Osteocyte (in vitro differentiated cells): ENCODE data around the gene CCNC. TPM values are rescaled to one million over a fixed set of nuclear protein-coding genes. Genes with fewer than 3 reads are reported as not detected.

Experiments
- DNase-seq: peaks from one replicate; pipeline ENCODE4 v3.0.0; 2021; ENCODE audit warnings: mixed read lengths; ENCODE audit not compliant: unreplicated experiment; ENCODE audit errors: extremely low spot score
- H3K27ac Mint-ChIP-seq: one replicate; pipeline ENCODE4 v1.8.0; 2021; ENCODE audit warnings: mild to moderate bottlenecking, mixed read lengths; ENCODE audit not compliant: unreplicated experiment
- H3K27me3 Mint-ChIP-seq: one replicate; pipeline ENCODE4 v1.8.0; 2021; ENCODE audit warnings: mixed read lengths; ENCODE audit not compliant: unreplicated experiment
- H3K36me3 Mint-ChIP-seq: one replicate; pipeline ENCODE4 v1.8.0; 2021; ENCODE audit warnings: mixed read lengths; ENCODE audit not compliant: unreplicated experiment
- H3K4me1 Mint-ChIP-seq: one replicate; pipeline ENCODE4 v1.8.0; 2021; ENCODE audit warnings: mixed read lengths; ENCODE audit not compliant: unreplicated experiment
- H3K4me3 Mint-ChIP-seq: one replicate; pipeline ENCODE4 v1.8.0; 2021; ENCODE audit warnings: mild to moderate bottlenecking, moderate library complexity, mixed read lengths; ENCODE audit not compliant: unreplicated experiment
- H3K9me3 Mint-ChIP-seq: one replicate; pipeline ENCODE4 v1.8.0; 2021; ENCODE audit warnings: mixed read lengths; ENCODE audit not compliant: unreplicated experiment
- total RNA-seq: library from RNA; stranded (reverse); gene quantifications from 2 replicates; pipeline ENCODE4 v1.2.1, GENCODE V29; 2021
- TF ChIP-seq, protein P1 (sequence below): fragments of 200-600 bp; sonication (generic); IDR thresholded peaks from 2 replicates; pipeline ENCODE4 v1.5.0; 2021; ENCODE audit warnings: antibody characterized with exemption, mild to moderate bottlenecking, moderate library complexity

CCNC gene
- total RNA-seq, 1 donor from 2014 or later = 34.6 TPM

DNA sequence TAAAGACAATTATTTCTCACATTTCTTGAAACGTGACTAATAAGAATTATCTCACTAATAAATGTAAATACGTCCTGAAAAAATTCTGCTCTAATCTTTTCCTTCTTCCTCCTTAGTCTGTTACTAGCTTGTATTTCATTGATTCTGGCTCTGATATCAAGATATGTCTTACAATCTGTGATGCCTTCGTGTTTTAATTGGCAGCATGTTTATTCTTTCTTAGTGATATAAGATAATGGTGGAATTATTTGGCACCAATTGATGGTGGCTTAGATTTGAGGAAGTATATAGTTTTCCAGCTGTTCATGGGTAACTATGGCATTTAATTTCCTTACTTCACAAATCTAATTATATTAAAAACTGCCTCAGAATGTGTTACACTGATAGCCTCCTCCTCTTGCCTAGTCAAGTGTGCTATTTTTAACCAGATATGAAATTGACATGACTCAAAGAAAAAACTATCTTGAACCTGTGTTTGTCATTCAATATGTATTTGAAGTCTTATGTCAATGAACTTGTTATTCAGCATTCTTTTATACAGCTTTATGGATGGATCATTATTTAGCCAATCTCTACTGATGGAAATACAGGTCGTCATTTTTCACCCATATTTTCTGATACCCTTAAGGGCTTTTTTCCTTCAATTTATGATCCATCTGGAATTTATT is 5.3 kb downstream of the CCNC start:
- no peaks in the 10 kb centered on the region for H3K9me3 Mint-ChIP-seq
- DNase-seq = no peak
- H3K27me3 Mint-ChIP-seq = no peaks in the 10 kb centered on the region
- peaks cover 21% of the 10 kb centered on the region for H3K4me1 Mint-ChIP-seq
- H3K27ac Mint-ChIP-seq = no peak overlapping the region
- TF ChIP-seq, protein P1, sequence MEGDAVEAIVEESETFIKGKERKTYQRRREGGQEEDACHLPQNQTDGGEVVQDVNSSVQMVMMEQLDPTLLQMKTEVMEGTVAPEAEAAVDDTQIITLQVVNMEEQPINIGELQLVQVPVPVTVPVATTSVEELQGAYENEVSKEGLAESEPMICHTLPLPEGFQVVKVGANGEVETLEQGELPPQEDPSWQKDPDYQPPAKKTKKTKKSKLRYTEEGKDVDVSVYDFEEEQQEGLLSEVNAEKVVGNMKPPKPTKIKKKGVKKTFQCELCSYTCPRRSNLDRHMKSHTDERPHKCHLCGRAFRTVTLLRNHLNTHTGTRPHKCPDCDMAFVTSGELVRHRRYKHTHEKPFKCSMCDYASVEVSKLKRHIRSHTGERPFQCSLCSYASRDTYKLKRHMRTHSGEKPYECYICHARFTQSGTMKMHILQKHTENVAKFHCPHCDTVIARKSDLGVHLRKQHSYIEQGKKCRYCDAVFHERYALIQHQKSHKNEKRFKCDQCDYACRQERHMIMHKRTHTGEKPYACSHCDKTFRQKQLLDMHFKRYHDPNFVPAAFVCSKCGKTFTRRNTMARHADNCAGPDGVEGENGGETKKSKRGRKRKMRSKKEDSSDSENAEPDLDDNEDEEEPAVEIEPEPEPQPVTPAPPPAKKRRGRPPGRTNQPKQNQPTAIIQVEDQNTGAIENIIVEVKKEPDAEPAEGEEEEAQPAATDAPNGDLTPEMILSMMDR = no peak
- H3K36me3 Mint-ChIP-seq = peaks cover 13% of the 10 kb centered on the region
- no peak overlapping the region for H3K4me3 Mint-ChIP-seq

DNA sequence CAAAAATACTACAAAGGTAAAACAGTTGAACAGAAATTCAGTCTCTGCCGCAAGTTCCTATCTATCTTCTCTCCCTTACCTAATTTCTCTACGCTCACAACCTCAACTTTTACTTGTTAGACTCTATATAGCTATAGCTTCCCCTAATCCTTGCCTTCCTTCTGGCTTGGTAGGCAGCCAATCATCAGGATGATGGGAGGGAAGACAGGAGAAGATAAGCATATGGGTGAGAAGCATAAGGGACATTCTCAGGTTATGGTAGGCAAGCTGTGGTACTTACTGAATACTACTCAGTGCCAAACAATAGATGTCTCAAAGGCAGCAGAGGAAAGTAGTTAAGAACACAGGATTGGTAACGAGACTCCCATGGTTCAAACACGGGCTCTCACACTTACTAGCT is 7.8 kb downstream of the CCNC start:
- peaks cover 29% of the 10 kb centered on the region for H3K36me3 Mint-ChIP-seq
- no peaks in the 10 kb centered on the region for H3K9me3 Mint-ChIP-seq
- no peaks in the 10 kb centered on the region for H3K27me3 Mint-ChIP-seq
- DNase-seq = no peak
- TF ChIP-seq, protein P1 = no peak
- no peak overlapping the region for H3K27ac Mint-ChIP-seq
- no peak overlapping the region for H3K4me3 Mint-ChIP-seq
- H3K4me1 Mint-ChIP-seq = peaks cover 6% of the 10 kb centered on the region

DNA sequence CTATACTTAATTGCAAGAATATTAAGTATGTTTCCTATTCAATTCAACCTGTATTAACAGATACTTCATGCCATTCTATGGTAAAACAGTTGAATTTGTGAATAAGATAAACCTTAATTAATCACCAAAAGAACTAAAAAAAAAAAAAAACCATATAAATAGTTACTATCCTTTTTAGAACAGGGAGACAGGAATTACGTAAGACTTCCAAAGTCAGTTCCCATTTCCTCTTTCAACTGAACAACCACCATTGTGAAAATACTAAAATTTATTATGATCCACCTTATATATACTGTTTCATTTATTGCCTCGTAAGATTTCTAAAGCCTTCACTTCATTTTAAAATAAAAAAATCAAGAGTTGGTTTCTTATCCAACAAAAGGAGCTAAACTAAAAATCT is 9.4 kb downstream of the CCNC start:
- peaks cover 41% of the 10 kb centered on the region for H3K36me3 Mint-ChIP-seq
- TF ChIP-seq, protein P1 = no peak
- peaks cover 7% of the 10 kb centered on the region for H3K9me3 Mint-ChIP-seq
- H3K4me3 Mint-ChIP-seq = no peak overlapping the region
- H3K4me1 Mint-ChIP-seq = peaks cover 4% of the 10 kb centered on the region
- no peaks in the 10 kb centered on the region for H3K27me3 Mint-ChIP-seq
- H3K27ac Mint-ChIP-seq = no peak overlapping the region
- DNase-seq = no peak

DNA sequence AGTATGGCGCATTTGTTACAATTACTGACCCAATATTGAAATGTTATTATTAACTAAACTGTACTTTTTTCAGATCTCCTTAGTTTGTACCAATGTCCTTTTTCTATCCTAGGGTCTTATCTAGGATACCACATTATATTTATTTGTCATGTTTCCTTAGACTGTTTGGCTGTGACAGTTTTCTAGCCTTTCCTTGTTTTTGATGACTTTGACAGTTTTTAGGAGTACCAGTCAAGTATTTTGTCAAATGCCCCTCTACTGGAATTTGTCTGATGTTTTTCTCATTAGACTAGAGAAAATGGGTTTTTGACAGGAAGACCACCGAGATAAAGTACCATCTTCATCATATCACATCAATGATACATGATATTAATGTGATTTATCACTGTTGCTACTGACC is 14.6 kb downstream of the CCNC start:
- TF ChIP-seq, protein P1 = no peak
- Mint-ChIP-seq H3K27ac (no peak overlapping the region), H3K9me3 (peaks cover 7% of the 10 kb centered on the region)

DNA sequence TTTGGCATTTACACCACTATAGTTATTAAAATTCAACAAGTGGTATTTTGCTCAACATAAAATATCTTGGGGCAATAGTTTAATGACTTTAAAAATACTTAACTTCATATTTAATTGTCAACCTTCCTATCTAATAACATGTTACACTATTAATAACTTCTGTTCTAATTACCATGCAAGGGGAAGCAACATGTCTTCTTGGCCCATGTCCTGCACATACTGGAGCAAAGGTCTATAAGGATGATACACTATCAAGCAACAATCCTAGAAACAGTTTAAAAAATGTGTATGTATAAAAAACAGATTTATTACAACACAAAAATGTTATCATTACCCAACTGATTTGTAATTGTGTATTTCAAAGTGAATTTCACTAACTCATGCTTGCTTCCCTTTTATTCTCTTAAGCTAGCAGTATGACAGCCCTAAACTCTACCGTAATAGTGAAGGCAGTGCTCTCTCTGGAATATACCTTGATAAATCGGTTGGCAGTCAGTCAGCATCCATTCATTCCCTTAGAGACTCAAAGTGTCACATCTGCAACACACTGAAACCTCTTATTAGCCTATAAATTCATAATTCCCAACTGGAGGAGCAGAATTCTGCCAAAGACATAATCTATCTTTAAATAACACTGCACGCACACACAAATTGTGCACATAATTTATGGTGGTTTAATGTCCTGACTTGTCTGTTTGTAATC is 18.3 kb downstream of the CCNC start:
- H3K9me3 Mint-ChIP-seq = peaks cover 6% of the 10 kb centered on the region
- no peak for DNase-seq
- peaks cover 46% of the 10 kb centered on the region for H3K36me3 Mint-ChIP-seq
- H3K27me3 Mint-ChIP-seq = no peaks in the 10 kb centered on the region
- H3K27ac Mint-ChIP-seq = no peak overlapping the region
- H3K4me1 Mint-ChIP-seq = no peaks in the 10 kb centered on the region
- no peak overlapping the region for H3K4me3 Mint-ChIP-seq
- TF ChIP-seq, protein P1 = no peak

More for the DNA sequence above, 14.6 kb downstream of the CCNC start:
- H3K4me3 Mint-ChIP-seq = no peak overlapping the region
- H3K36me3 Mint-ChIP-seq = peaks cover 44% of the 10 kb centered on the region
- DNase-seq = no peak
- no peaks in the 10 kb centered on the region for H3K27me3 Mint-ChIP-seq
- no peaks in the 10 kb centered on the region for H3K4me1 Mint-ChIP-seq
